HFFc6 (cell line): ENCODE measurements around the gene RPS6KA2. TPM values are rescaled to one million over a fixed set of nuclear protein-coding genes. Genes with fewer than 3 reads are reported as not detected.

Source experiments
- DNase-seq: peaks from one replicate; pipeline ENCODE4 v3.0.0-alpha.2; 2018
- H3K27ac Mint-ChIP-seq: 2 replicates; pipeline ENCODE4 v1.8.0; 2020; ENCODE audit warnings: mild to moderate bottlenecking, mixed read lengths
- H3K27me3 Mint-ChIP-seq: 2 replicates; pipeline ENCODE4 v1.8.0; 2021; ENCODE audit warnings: mild to moderate bottlenecking, moderate library complexity, mixed read lengths; ENCODE audit not compliant: insufficient read depth
- H3K36me3 Mint-ChIP-seq: 2 replicates; pipeline ENCODE4 v1.8.0; 2021; ENCODE audit warnings: low read depth, mixed read lengths
- H3K4me1 Mint-ChIP-seq: 2 replicates; pipeline ENCODE4 v1.8.0; 2020; ENCODE audit warnings: low read depth, mixed read lengths
- H3K4me3 Mint-ChIP-seq: 2 replicates; pipeline ENCODE4 v1.8.0; 2020; ENCODE audit warnings: mild to moderate bottlenecking, moderate library complexity, mixed read lengths
- H3K9me3 Mint-ChIP-seq: 2 replicates; pipeline ENCODE4 v1.8.0; 2020; ENCODE audit warnings: mild to moderate bottlenecking, mixed read lengths
- total RNA-seq, 6 experiments: library from RNA; stranded (reverse); fragmentation: NEBNext Ultra II Directional; extraction: Animal tissue kit (Norgen Biotek cat#: 25700); gene quantifications; 2 replicates in 1 of 6; 3 replicates in 5 of 6; pipeline ENCODE4 v1.2.3, GENCODE V29; 2021
- TF ChIP-seq, protein P1 (sequence below): fragments of 200-600 bp; sonication (generic); IDR thresholded peaks from 2 replicates; pipeline ENCODE4 v1.5.0; 2021; ENCODE audit warnings: antibody characterized with exemption, mild to moderate bottlenecking

Gene RPS6KA2
- total RNA-seq, 6 experiments from 2014 or later = 10.1 to 13.9 (median 11.9) TPM

DNA sequence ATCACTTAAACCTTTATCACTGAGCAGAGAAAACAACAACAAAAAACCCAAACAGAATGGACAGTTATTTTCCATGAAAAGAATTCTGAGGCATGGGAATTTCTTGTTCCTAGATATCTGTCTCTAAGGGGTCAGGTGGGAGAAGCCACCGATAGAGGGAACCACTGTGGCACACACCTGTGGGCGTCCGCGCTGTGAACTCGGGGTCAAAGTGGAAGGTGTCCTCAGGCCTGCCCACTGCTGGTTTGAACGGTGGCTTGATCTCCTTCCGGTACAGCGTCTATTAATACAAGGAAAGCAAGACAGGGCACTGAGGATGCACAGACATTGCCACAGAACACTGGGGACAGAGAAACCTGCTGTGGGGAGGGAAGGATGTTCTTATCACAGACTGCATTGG is 167.8 kb downstream of the RPS6KA2 start:
- TF ChIP-seq, protein P1, sequence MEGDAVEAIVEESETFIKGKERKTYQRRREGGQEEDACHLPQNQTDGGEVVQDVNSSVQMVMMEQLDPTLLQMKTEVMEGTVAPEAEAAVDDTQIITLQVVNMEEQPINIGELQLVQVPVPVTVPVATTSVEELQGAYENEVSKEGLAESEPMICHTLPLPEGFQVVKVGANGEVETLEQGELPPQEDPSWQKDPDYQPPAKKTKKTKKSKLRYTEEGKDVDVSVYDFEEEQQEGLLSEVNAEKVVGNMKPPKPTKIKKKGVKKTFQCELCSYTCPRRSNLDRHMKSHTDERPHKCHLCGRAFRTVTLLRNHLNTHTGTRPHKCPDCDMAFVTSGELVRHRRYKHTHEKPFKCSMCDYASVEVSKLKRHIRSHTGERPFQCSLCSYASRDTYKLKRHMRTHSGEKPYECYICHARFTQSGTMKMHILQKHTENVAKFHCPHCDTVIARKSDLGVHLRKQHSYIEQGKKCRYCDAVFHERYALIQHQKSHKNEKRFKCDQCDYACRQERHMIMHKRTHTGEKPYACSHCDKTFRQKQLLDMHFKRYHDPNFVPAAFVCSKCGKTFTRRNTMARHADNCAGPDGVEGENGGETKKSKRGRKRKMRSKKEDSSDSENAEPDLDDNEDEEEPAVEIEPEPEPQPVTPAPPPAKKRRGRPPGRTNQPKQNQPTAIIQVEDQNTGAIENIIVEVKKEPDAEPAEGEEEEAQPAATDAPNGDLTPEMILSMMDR = no peak
- DNase-seq = no peak
- H3K4me3 Mint-ChIP-seq = no peak overlapping the region
- H3K27ac Mint-ChIP-seq = no peak overlapping the region
- no peaks in the 10 kb centered on the region for H3K9me3 Mint-ChIP-seq
- peaks cover 8% of the 10 kb centered on the region; the same call in 1 of the 2 replicates for H3K4me1 Mint-ChIP-seq
- H3K36me3 Mint-ChIP-seq = no peaks in the 10 kb centered on the region; the same call in 1 of the 2 replicates
- no peaks in the 10 kb centered on the region; the same call in 1 of the 2 replicates for H3K27me3 Mint-ChIP-seq

DNA sequence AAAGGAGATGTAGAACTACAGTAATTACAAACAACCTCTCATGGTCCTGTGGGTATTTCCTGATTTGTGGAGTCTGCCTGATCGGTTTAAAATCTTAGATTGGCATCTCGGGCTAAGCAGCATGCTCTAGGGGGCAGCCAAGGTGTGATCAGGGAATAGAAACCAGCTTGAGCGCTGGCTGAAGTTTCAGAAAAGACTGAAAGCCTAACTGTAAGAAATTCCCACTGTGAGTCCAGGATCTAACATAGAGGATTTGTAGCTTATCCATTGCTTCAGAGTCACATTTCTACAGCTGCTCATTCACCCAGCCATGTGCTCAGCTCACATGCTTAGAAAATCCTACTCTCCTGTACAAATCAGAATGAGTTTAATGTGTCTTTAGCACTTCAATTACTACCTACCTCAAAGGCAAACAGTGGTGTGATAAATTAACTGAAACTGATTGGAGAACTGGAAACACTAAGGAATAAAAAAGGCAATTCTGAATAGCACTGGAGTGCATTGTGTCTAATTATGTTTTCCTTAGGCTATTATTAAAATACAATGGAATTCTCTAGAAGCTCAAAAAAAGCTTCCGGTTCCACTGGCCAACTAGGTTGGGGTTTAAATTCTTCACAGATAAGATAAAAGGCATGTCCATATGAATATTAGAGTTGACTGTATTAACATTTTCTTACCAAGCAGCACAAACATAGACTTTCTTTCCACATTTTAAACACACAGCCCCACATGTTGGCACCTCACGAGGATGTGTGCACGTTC is 170.5 kb downstream of the RPS6KA2 start:
- no peaks in the 10 kb centered on the region; the same call in 1 of the 2 replicates for H3K36me3 Mint-ChIP-seq
- peaks cover 4% of the 10 kb centered on the region; the same call in 1 of the 2 replicates for H3K9me3 Mint-ChIP-seq
- DNase-seq = no peak
- H3K27me3 Mint-ChIP-seq = no peaks in the 10 kb centered on the region; the same call in 1 of the 2 replicates
- TF ChIP-seq, protein P1 = peak; percentile 34
- no peak overlapping the region for H3K4me3 Mint-ChIP-seq
- no peak overlapping the region for H3K27ac Mint-ChIP-seq
- peaks cover 8% of the 10 kb centered on the region; the same call in 1 of the 2 replicates for H3K4me1 Mint-ChIP-seq

DNA sequence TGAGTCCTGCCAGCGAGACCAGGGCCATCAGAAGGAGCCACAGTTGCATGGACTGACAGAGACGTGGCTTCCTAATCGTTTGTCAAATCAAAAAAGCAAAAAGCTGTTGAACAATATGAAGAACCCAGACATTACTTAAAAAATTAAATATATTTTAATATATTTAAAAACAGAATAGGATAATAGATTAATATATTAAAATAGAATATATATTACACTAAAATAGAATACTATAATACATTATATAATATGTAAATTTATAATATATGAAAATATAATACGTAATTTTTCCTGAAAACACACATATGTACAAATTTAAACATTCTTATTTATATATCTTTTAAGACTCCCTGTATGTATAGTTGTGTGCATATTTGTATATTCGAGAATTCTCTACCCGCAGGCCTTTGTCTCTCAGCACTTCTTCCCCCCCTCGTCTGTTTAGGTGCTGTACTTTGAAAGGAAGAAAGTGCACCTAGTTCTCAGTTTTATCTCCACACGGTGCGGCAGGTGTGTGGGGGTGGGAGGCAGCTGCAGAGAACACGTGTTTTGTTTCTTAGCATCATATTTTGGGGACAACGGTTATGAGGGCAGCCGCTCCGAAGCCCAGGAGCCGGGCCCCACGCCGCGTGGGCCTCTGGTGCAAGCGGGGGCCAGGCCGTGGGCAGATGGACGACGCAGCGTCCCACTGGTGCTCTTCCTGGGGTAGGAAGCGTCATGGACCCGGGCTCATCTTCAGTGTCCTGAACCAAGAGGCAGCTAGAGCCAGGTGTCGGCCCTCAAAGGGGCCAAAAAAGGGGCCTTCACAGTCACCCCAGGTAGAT is 172.1 kb downstream of the RPS6KA2 start:
- Mint-ChIP-seq H3K27me3 (no peaks in the 10 kb centered on the region), H3K27ac (no peak overlapping the region), H3K4me3 (no peak overlapping the region), H3K9me3 (peaks cover 4% of the 10 kb centered on the region; the same call in 1 of the 2 replicates), H3K36me3 (no peaks in the 10 kb centered on the region; the same call in 1 of the 2 replicates), H3K4me1 (no peaks in the 10 kb centered on the region)
- TF ChIP-seq, protein P1 = no peak
- no peak for DNase-seq

DNA sequence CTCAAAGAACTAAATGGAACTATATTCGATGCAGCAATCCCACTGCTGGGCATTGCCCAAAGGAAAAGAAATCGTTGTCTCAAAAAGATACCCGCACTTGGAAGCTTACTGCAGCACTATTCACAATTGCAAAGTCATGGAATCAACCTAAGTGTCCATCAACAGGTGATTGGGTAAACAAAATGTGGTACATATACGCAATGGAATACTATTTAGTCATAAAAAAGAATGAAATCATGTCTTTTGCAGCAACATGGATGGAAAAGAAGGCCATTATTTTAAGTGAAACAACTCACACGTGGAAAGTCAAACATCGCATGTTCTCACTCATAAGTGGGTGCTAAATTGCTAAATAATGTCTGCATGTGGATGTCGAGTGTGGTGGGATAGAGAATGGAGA is 173.4 kb downstream of the RPS6KA2 start:
- TF ChIP-seq, protein P1 = no peak
- no peaks in the 10 kb centered on the region for H3K4me1 Mint-ChIP-seq
- DNase-seq = no peak
- no peak overlapping the region for H3K4me3 Mint-ChIP-seq
- no peak overlapping the region for H3K27ac Mint-ChIP-seq
- H3K36me3 Mint-ChIP-seq = no peaks in the 10 kb centered on the region; the same call in 1 of the 2 replicates
- no peaks in the 10 kb centered on the region for H3K27me3 Mint-ChIP-seq
- H3K9me3 Mint-ChIP-seq = peaks cover 4% of the 10 kb centered on the region; the same call in 1 of the 2 replicates

DNA sequence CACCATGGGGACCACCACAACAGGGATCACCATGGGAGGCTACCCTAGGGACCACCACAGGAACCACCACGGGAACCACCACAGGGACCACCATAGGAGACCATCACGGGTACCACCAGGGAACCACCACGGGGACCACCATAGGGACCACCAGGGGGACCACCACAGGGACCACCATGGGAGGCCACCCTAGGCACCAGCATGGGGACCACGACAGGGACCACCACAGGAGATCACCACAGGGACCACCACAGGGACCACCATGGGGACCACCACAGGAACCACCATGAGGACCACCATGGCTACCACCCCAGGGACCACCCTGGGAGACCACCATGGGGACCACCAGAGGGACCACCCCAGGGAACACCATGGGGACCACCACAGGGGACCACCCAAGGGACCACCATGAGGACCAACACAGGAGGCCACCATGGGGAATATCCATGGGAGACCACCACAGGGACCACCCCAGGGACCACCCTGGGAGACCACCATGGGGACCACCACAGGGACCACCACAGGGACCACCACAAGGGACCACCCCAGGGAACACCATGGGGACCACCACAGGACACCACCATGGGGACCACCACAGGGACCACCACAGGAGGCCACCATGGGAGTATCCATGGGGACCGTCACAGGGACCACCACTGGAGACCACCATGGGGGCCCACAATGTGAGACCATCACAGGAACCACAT is 176.7 kb downstream of the RPS6KA2 start:
- H3K9me3 Mint-ChIP-seq = peaks cover 4% of the 10 kb centered on the region; the same call in 1 of the 2 replicates
- no peaks in the 10 kb centered on the region for H3K4me1 Mint-ChIP-seq
- H3K4me3 Mint-ChIP-seq = no peak overlapping the region
- DNase-seq = no peak
- no peaks in the 10 kb centered on the region; the same call in 1 of the 2 replicates for H3K36me3 Mint-ChIP-seq
- no peak overlapping the region for H3K27ac Mint-ChIP-seq
- TF ChIP-seq, protein P1 = no peak
- H3K27me3 Mint-ChIP-seq = no peaks in the 10 kb centered on the region
